GM13976 (cell line): ENCODE data around the gene SCYGR2.

Experiments
- DNase-seq: peaks from one replicate; pipeline ENCODE4 v3.0.0; 2012; ENCODE audit warnings: low spot score
- in situ Hi-C: fragments of 300-500 bp; cut with MboI; formaldehyde crosslinking; loops from one replicate; pipeline ENCODE4 v1.12.0; 2022; ENCODE audit warnings: low sequenced_read_pairs, mixed read lengths, inconsistent platforms; ENCODE audit not compliant: unreplicated experiment
- TF ChIP-seq, protein P1 (sequence below): IDR thresholded peaks from 2 replicates; pipeline ENCODE4 v1.5.1; 2012; ENCODE audit warnings: borderline replicate concordance, mild to moderate bottlenecking; ENCODE audit not compliant: insufficient read depth; ENCODE audit errors: extremely low read depth, missing control alignments, control extremely low read depth

Gene SCYGR2

DNA sequence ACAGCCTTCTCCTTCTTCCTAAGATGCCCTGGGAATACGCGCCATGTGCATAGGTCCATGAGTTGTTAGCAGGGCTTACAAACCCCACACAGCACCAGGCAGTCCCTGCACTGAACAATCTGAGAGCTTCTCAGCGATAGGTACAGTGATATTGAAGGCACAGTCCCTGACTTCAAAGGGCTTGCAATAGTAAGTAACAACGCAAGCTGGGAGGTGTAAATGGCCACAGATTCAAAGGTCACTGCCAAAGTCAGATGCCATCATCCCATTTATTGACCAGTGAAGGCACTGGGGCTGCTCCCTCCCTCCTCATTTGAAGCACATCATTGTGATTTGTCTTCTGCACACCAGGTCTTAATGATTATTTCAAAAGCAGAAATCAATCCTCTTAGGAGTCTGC is 16.5 kb downstream of the SCYGR2 start:
- in situ Hi-C loops, result no loop called here
- TF ChIP-seq, protein P1, sequence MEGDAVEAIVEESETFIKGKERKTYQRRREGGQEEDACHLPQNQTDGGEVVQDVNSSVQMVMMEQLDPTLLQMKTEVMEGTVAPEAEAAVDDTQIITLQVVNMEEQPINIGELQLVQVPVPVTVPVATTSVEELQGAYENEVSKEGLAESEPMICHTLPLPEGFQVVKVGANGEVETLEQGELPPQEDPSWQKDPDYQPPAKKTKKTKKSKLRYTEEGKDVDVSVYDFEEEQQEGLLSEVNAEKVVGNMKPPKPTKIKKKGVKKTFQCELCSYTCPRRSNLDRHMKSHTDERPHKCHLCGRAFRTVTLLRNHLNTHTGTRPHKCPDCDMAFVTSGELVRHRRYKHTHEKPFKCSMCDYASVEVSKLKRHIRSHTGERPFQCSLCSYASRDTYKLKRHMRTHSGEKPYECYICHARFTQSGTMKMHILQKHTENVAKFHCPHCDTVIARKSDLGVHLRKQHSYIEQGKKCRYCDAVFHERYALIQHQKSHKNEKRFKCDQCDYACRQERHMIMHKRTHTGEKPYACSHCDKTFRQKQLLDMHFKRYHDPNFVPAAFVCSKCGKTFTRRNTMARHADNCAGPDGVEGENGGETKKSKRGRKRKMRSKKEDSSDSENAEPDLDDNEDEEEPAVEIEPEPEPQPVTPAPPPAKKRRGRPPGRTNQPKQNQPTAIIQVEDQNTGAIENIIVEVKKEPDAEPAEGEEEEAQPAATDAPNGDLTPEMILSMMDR, result no peak
- DNase-seq, result no peak

DNA sequence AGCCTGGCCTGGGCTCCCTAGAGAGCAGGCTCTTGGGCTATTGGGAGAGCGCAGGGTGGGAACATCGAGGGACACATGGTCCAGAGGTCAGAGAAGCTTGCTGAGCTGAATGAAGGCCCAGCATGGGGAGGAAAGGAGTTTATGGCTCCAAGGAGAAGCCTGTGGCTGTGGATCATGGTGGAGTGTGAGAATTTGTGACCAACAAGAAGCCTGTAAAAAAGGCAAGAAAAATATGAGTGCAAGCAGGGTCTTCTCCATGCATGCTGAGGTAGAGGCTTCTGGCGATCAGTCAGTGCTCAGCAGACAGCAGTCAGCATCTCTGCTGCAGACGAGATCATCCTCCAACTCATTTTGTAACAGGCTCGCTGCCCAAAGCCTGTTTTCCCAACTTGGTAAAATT is 17.2 kb downstream of the SCYGR2 start:
- no peak for DNase-seq
- in situ Hi-C loops, result no loop called here
- TF ChIP-seq, protein P1, result no peak

DNA sequence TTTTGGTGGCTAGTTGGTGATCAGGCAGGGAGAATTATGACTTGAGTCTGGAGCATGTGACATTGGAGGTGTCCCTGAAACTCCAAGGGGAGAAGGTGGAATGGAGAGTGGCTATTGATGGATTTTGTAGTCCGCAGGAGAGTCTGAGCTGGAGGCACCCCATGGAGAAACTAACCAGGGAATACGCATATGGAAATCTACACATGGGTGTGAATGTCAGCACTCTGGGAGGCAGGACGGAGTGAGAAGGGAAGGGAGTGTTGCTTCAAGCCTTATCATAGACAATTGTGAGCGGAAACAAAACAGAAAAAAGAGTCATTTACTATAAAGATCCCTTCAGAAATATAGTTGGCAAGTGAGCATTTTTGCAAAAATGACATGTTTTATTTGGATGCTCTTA is 17.9 kb downstream of the SCYGR2 start:
- in situ Hi-C loops, result no loop called here
- TF ChIP-seq, protein P1, result no peak
- DNase-seq, result no peak

DNA sequence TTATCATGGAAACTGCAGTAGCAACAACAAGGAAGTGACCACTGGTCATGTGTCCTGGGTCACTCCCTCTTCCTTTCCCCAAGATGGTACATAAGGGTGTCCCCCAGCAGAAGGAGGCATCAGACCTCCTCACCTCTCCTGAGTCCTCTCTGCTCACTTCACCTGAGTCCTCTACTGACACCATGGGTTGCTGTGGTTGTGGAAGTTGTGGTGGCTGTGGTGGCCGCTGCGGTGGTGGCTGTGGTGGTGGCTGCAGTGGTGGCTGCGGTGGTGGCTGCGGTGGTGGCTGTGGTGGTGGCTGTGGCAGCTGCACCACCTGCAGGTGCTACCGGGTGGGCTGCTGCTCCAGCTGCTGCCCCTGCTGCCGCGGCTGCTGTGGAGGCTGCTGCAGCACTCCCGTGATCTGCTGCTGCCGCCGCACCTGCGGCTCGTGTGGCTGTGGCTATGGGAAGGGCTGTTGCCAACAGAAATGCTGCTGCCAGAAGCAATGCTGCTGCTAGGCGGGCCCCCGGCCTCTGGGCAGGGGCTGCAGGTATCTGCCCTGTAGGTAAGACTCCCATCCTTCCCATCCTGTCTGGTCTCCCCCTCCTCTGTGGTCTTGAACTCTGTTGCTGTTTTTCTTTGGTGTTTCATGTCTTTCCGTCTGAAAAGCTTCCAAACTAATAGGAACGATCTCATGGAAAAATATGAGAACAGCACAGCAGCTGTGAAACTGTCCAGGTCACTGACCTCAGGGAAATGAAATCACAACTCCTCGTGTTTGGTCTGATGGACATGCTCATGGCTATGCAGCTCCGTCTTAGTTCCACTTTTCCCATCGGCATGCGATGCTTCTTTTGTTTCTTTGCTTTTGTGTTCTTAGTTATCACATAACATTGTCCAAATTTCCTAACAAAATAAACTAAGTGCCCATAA is 18.9 kb downstream of the SCYGR2 start, which contains the start of gene SCYGR4:
Gene SCYGR4 (plus strand): TSS at position 183 of the 915 bp plus-strand sequence. CDS start 0 bp downstream, at position 183.
- in situ Hi-C loops, result no loop called here
- TF ChIP-seq, protein P1, result no peak
- no peak for DNase-seq

DNA sequence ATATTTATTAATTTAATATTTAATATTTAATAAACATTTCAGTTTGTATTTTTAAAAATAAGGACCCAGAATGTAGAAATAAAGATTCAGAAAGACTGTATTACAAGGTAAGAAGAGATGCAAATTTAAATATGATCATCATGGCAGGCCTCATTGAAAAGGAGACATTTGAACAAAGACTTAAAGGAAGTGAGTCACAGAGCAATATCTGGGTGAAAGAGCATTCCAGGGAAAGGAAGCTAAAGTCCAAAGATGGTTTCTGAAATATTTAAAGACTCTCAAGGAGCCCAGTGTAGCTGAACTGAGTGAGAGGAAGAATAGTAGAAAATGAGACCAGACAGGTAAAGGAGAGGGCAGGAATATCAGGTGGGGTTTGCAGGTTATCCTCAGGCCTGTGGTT is 24.5 kb downstream of the SCYGR2 start:
- in situ Hi-C loops, result no loop called here
- no peak for DNase-seq
- TF ChIP-seq, protein P1, result no peak

DNA sequence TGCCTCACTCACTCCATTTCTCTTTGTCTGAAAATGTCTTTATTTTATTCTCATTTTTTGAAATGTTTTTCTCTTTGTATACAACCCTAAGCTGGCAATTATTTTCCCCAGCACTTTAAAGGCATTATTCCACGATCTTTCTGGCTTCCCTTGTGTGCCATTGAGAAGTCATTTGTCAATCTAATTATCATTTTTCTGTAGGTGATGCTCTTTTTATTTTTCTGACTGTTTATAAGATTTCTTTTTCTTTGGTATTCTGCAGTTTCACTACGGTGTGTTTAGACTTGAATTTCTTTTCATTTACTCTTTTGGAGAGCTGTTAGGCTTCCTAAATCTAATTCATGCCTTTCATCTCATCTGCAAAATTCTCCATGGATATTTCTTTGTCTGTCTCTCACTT is 26.7 kb downstream of the SCYGR2 start:
- no peak for DNase-seq
- in situ Hi-C loops, result no loop called here
- TF ChIP-seq, protein P1, result no peak
